ENCODE measurements around the gene MON1A.

Gene MON1A

DNA sequence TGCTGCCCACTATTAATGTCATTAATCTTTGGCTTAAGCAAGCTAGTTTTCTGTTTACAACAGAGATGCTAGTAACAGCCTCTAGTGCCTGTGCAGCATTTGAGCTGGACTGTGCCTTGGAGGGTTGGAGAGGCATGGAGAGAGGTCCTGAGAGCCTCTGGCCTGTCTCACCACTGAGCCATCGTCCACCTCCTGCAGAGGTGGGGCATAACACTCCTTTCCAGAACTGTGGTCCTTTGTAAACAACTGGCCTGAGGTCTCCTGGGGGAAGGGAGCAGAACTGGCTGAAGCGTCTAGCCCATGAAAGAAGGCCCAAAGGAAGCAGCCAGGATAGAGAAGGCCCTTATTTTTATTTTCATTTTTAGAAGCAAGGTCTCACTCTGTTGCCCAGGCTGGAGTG is 49.9 kb downstream of the MON1A start:
- TF ChIP-seq ZC3H10 (CRISPR knock-in tag; IDR thresholded peaks at IDR 0.05): no peak
- TF ChIP-seq ZNF8 (CRISPR knock-in tag; IDR thresholded peaks at IDR 0.05): no peak
- TF ChIP-seq ARNTL (CRISPR knock-in tag; IDR thresholded peaks at IDR 0.05; ENCODE audit: borderline replicate concordance, low read depth): no peak
- TF ChIP-seq, protein P1, sequence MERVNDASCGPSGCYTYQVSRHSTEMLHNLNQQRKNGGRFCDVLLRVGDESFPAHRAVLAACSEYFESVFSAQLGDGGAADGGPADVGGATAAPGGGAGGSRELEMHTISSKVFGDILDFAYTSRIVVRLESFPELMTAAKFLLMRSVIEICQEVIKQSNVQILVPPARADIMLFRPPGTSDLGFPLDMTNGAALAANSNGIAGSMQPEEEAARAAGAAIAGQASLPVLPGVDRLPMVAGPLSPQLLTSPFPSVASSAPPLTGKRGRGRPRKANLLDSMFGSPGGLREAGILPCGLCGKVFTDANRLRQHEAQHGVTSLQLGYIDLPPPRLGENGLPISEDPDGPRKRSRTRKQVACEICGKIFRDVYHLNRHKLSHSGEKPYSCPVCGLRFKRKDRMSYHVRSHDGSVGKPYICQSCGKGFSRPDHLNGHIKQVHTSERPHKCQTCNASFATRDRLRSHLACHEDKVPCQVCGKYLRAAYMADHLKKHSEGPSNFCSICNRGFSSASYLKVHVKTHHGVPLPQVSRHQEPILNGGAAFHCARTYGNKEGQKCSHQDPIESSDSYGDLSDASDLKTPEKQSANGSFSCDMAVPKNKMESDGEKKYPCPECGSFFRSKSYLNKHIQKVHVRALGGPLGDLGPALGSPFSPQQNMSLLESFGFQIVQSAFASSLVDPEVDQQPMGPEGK (CRISPR knock-in tag; IDR thresholded peaks at IDR 0.05; ENCODE audit: borderline replicate concordance): no peak
- TF ChIP-seq ZFP30 (CRISPR knock-in tag; IDR thresholded peaks at IDR 0.05): no peak
- no peak for TF ChIP-seq SNAI2 (CRISPR knock-in tag; IDR thresholded peaks at IDR 0.05)
- TF ChIP-seq, protein P2, sequence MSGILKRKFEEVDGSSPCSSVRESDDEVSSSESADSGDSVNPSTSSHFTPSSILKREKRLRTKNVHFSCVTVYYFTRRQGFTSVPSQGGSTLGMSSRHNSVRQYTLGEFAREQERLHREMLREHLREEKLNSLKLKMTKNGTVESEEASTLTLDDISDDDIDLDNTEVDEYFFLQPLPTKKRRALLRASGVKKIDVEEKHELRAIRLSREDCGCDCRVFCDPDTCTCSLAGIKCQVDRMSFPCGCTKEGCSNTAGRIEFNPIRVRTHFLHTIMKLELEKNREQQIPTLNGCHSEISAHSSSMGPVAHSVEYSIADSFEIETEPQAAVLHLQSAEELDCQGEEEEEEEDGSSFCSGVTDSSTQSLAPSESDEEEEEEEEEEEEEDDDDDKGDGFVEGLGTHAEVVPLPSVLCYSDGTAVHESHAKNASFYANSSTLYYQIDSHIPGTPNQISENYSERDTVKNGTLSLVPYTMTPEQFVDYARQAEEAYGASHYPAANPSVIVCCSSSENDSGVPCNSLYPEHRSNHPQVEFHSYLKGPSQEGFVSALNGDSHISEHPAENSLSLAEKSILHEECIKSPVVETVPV (CRISPR knock-in tag; IDR thresholded peaks at IDR 0.05): no peak
- ATAC-seq: no peak

DNA sequence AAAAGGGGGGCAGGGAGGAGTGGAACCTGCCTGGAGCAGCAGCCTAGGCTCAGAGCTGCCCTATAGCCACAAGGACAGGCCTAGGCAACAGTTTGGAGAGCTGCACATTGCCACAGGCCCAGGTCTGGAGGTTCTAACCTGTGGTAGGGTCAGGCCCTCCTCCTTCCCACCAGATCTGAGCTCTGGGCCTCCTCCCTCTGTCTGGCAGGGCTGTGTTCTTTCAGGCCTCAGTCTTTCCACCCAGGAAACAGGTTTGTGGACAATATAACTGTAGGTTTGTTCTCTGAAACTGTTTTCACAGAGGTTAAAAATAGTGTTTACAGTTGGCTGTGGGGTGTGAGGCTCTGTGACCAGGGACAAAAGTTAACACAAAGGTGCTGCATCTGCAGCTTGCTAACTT is 50.9 kb downstream of the MON1A start:
- TF ChIP-seq ZNF70 (CRISPR knock-in tag; IDR thresholded peaks at IDR 0.05) (no peak), OSR1 (CRISPR knock-in tag; IDR thresholded peaks at IDR 0.05) (no peak), ZFP3 (CRISPR knock-in tag; IDR thresholded peaks at IDR 0.05) (no peak), ZC3H10 (CRISPR knock-in tag; IDR thresholded peaks at IDR 0.05) (no peak), ISL1 (CRISPR knock-in tag; IDR thresholded peaks at IDR 0.05) (no peak), ESRRG (CRISPR knock-in tag; IDR thresholded peaks at IDR 0.05) (no peak), GLIS3 (CRISPR knock-in tag; IDR thresholded peaks at IDR 0.05) (no peak), ARNTL (CRISPR knock-in tag; IDR thresholded peaks at IDR 0.05; ENCODE audit: borderline replicate concordance, low read depth) (no peak), BACH2 (CRISPR knock-in tag; IDR thresholded peaks at IDR 0.05; ENCODE audit: borderline replicate concordance) (no peak), ZFP30 (CRISPR knock-in tag; IDR thresholded peaks at IDR 0.05) (no peak)
- TF ChIP-seq, protein P3, sequence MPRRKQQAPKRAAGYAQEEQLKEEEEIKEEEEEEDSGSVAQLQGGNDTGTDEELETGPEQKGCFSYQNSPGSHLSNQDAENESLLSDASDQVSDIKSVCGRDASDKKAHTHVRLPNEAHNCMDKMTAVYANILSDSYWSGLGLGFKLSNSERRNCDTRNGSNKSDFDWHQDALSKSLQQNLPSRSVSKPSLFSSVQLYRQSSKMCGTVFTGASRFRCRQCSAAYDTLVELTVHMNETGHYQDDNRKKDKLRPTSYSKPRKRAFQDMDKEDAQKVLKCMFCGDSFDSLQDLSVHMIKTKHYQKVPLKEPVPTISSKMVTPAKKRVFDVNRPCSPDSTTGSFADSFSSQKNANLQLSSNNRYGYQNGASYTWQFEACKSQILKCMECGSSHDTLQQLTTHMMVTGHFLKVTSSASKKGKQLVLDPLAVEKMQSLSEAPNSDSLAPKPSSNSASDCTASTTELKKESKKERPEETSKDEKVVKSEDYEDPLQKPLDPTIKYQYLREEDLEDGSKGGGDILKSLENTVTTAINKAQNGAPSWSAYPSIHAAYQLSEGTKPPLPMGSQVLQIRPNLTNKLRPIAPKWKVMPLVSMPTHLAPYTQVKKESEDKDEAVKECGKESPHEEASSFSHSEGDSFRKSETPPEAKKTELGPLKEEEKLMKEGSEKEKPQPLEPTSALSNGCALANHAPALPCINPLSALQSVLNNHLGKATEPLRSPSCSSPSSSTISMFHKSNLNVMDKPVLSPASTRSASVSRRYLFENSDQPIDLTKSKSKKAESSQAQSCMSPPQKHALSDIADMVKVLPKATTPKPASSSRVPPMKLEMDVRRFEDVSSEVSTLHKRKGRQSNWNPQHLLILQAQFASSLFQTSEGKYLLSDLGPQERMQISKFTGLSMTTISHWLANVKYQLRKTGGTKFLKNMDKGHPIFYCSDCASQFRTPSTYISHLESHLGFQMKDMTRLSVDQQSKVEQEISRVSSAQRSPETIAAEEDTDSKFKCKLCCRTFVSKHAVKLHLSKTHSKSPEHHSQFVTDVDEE (CRISPR knock-in tag; IDR thresholded peaks at IDR 0.05): no peak
- TF ChIP-seq, protein P1 (CRISPR knock-in tag; IDR thresholded peaks at IDR 0.05; ENCODE audit: borderline replicate concordance): no peak
- TF ChIP-seq, protein P2 (CRISPR knock-in tag; IDR thresholded peaks at IDR 0.05): no peak
- TF ChIP-seq, protein P4, sequence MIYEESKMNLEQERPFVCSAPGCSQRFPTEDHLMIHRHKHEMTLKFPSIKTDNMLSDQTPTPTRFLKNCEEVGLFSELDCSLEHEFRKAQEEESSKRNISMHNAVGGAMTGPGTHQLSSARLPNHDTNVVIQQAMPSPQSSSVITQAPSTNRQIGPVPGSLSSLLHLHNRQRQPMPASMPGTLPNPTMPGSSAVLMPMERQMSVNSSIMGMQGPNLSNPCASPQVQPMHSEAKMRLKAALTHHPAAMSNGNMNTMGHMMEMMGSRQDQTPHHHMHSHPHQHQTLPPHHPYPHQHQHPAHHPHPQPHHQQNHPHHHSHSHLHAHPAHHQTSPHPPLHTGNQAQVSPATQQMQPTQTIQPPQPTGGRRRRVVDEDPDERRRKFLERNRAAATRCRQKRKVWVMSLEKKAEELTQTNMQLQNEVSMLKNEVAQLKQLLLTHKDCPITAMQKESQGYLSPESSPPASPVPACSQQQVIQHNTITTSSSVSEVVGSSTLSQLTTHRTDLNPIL (CRISPR knock-in tag; IDR thresholded peaks at IDR 0.05; ENCODE audit: low read depth): no peak
- ATAC-seq: no peak

DNA sequence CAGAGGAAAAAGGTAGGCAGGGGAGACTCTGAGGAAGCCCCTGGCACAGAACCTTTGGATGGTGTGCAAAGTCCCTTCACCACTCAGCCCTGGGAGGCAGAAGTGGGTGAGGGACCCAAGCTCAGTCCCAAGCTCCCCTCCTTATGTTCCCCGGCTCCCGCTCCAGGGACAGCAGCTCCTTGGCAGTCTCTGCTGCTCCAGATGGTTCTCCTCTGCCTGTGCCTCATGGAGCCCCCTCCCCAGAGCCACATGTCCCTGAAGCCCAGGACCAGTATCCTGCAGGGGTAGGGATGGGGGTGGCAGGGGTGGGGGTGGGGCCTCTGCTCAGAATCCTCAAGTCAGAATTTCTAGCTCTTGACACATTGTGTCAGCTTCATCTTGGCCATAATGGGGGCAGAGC is 51.9 kb downstream of the MON1A start:
- ATAC-seq: no peak
- TF ChIP-seq, protein P5, sequence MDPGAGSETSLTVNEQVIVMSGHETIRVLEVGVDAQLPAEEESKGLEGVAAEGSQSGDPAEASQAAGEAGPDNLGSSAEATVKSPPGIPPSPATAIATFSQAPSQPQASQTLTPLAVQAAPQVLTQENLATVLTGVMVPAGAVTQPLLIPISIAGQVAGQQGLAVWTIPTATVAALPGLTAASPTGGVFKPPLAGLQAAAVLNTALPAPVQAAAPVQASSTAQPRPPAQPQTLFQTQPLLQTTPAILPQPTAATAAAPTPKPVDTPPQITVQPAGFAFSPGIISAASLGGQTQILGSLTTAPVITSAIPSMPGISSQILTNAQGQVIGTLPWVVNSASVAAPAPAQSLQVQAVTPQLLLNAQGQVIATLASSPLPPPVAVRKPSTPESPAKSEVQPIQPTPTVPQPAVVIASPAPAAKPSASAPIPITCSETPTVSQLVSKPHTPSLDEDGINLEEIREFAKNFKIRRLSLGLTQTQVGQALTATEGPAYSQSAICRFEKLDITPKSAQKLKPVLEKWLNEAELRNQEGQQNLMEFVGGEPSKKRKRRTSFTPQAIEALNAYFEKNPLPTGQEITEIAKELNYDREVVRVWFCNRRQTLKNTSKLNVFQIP (CRISPR knock-in tag; IDR thresholded peaks at IDR 0.05; ENCODE audit: borderline replicate concordance, low read depth): no peak
- TF ChIP-seq TCF4 (CRISPR knock-in tag; IDR thresholded peaks at IDR 0.05; ENCODE audit: borderline replicate concordance) (no peak), OSR1 (CRISPR knock-in tag; IDR thresholded peaks at IDR 0.05) (no peak), TOX (CRISPR knock-in tag; IDR thresholded peaks at IDR 0.05; ENCODE audit: borderline replicate concordance) (no peak), ZFP3 (CRISPR knock-in tag; IDR thresholded peaks at IDR 0.05) (no peak), BACH2 (CRISPR knock-in tag; IDR thresholded peaks at IDR 0.05; ENCODE audit: borderline replicate concordance) (no peak), GLIS3 (CRISPR knock-in tag; IDR thresholded peaks at IDR 0.05) (no peak), ZNF70 (CRISPR knock-in tag; IDR thresholded peaks at IDR 0.05) (no peak), CSDC2 (CRISPR knock-in tag; IDR thresholded peaks at IDR 0.05) (no peak), ZFP30 (CRISPR knock-in tag; IDR thresholded peaks at IDR 0.05) (no peak), ZNF8 (CRISPR knock-in tag; IDR thresholded peaks at IDR 0.05) (no peak)
- TF ChIP-seq, protein P2 (CRISPR knock-in tag; IDR thresholded peaks at IDR 0.05): no peak

Measured in SK-N-SH treated with all-trans-retinoic acid at 6 μM for 48 hours (cell line).